Astrocyte (in vitro differentiated cells and primary cell): ENCODE measurements around the gene SGCA.

ENCODE experiments used
- CTCF ChIP-seq: IDR thresholded peaks from 2 replicates; pipeline ENCODE4 v1.5.1; 2011; ENCODE audit warnings: low read depth, mild to moderate bottlenecking, inconsistent platforms, low read length, moderate library complexity; ENCODE audit not compliant: insufficient read depth
- EZH2 ChIP-seq: IDR thresholded peaks from 2 replicates; pipeline ENCODE4 v1.6.1; 2012; ENCODE audit warnings: mild to moderate bottlenecking, low read length, inconsistent platforms; ENCODE audit not compliant: insufficient read depth

- no peak for TF ChIP-seq CTCF
- TF ChIP-seq EZH2, result no peak
Measured at GRCh38 chr17:50192144-50192617, 26.4 kb downstream of the SGCA start.
